Cerebellar nuclear complex (tissue), 1 donor: ENCODE measurements around the gene PLSCR4.
A peak's percentile ranks its signal among the peaks of the same experiment; 100 is the strongest.
"Not testable (repeated sequence)": the region's sequence is repeated elsewhere in the genome, so short reads cannot be mapped to it uniquely, and the experiment has no call there.

Source experiments
- DNase-seq, 2 experiments: peaks; one replicate each; lab custom pipeline; 2025; lab: John Stamatoyannopoulos, UW

Gene PLSCR4

GRCh38 chr3:146247911-146248310, 3.0 kb downstream of the PLSCR4 start:
- no peak for DNase-seq

GRCh38 chr3:146246526-146246925, 4.4 kb downstream of the PLSCR4 start:
- no peak for DNase-seq

- DNase-seq: no peak
These were observed 7.3 kb downstream of the PLSCR4 start for GRCh38 chr3:146243559-146243958.

GRCh38 chr3:146241523-146242240, 9.2 kb downstream of the PLSCR4 start:
- DNase-seq: no peak

GRCh38 chr3:146233487-146233886, 17.4 kb downstream of the PLSCR4 start:
- no peak for DNase-seq

GRCh38 chr3:146227486-146227885, 23.4 kb downstream of the PLSCR4 start:
- DNase-seq: no peak

GRCh38 chr3:146226881-146227280, 24.0 kb downstream of the PLSCR4 start:
- no peak for DNase-seq

GRCh38 chr3:146225458-146225857, 25.4 kb downstream of the PLSCR4 start:
- not testable (repeated sequence) for DNase-seq

- DNase-seq: no peak
These were observed 27.2 kb downstream of the PLSCR4 start for GRCh38 chr3:146223401-146224373.

GRCh38 chr3:146222204-146223046, 28.5 kb downstream of the PLSCR4 start:
- no peak for DNase-seq

GRCh38 chr3:146221276-146221675, 29.6 kb downstream of the PLSCR4 start:
- no peak for DNase-seq

- peak in 1 of 2 experiments; percentile 23 for DNase-seq
These were observed 31.7 kb downstream of the PLSCR4 start for GRCh38 chr3:146218880-146219866.

- no peak for DNase-seq
These were observed 33.6 kb downstream of the PLSCR4 start for GRCh38 chr3:146217324-146217723.

GRCh38 chr3:146214493-146214892, 36.4 kb downstream of the PLSCR4 start:
- DNase-seq: no peak

GRCh38 chr3:146209371-146209770, 41.5 kb downstream of the PLSCR4 start:
- DNase-seq: no peak

GRCh38 chr3:146203776-146204175, 47.1 kb downstream of the PLSCR4 start:
- DNase-seq: no peak

GRCh38 chr3:146200461-146201220, 50.3 kb downstream of the PLSCR4 start:
- no peak for DNase-seq

- DNase-seq: no peak
These were observed 51.1 kb downstream of the PLSCR4 start for GRCh38 chr3:146199762-146200161.

GRCh38 chr3:146196789-146197188, 54.1 kb downstream of the PLSCR4 start:
- no peak for DNase-seq

GRCh38 chr3:146195605-146196004, 55.3 kb downstream of the PLSCR4 start:
- no peak for DNase-seq
